Smooth muscle cell (in vitro differentiated cells): Measurements from ENCODE around the gene ADGRG2. TPM values are rescaled to one million over a fixed set of nuclear protein-coding genes. Genes with fewer than 3 reads are reported as not detected.
"Not testable (repeated sequence)": the region's sequence is repeated elsewhere in the genome, so short reads cannot be mapped to it uniquely, and the experiment has no call there.

Experiments
- DNase-seq: peaks from one replicate; lab custom pipeline; 2025; ENCODE audit not compliant: unreplicated experiment; lab: John Stamatoyannopoulos, UW
- H2AFZ ChIP-seq: fragments of 200-600 bp; sonication (generic); 2 replicates; pipeline ENCODE4 v1.6.0; 2016; ENCODE audit warnings: antibody characterized with exemption, low read depth, mild to moderate bottlenecking
- H3F3A ChIP-seq: fragments of 200-600 bp; sonication (generic); 2 replicates; pipeline ENCODE4 v1.6.0; 2017; ENCODE audit warnings: antibody characterized with exemption, low read depth
- H3K27ac ChIP-seq: fragments of 200-600 bp; sonication (generic); 2 replicates; pipeline ENCODE4 v1.5.1; 2016; ENCODE audit warnings: low read depth, mild to moderate bottlenecking
- H3K27me3 ChIP-seq: fragments of 200-600 bp; sonication (generic); 2 replicates; pipeline ENCODE4 v1.6.1; 2016; ENCODE audit warnings: low read depth, mild to moderate bottlenecking
- H3K36me3 ChIP-seq: fragments of 200-600 bp; sonication (generic); 2 replicates; pipeline ENCODE4 v1.5.1; 2016; ENCODE audit warnings: low read depth
- H3K4me1 ChIP-seq: fragments of 200-600 bp; sonication (generic); 2 replicates; pipeline ENCODE4 v1.5.1; 2016; ENCODE audit warnings: low read depth
- H3K4me2 ChIP-seq: fragments of 200-600 bp; sonication (generic); 2 replicates; pipeline ENCODE4 v1.6.0; 2016; ENCODE audit warnings: mild to moderate bottlenecking
- H3K4me3 ChIP-seq: fragments of 200-600 bp; sonication (generic); 2 replicates; pipeline ENCODE4 v1.5.1; 2016; ENCODE audit warnings: mild to moderate bottlenecking
- H3K79me2 ChIP-seq: fragments of 200-600 bp; sonication (generic); 2 replicates; pipeline ENCODE4 v1.6.0; 2016; ENCODE audit warnings: low read depth, mild to moderate bottlenecking
- H3K9ac ChIP-seq: fragments of 200-600 bp; sonication (generic); 2 replicates; pipeline ENCODE4 v1.6.0; 2016; ENCODE audit warnings: low read depth
- H3K9me3 ChIP-seq: fragments of 200-600 bp; sonication (generic); replicated peaks from 2 replicates; pipeline ENCODE4 v1.5.1; 2016; ENCODE audit warnings: low read depth
- H4K20me1 ChIP-seq: fragments of 200-600 bp; sonication (generic); 2 replicates; pipeline ENCODE4 v1.6.0; 2016; ENCODE audit warnings: low read depth
- WGBS: methylation state at CpG from one replicate; pipeline ENCODE4 v1.1.7; 2016; ENCODE audit warnings: low lambda C conversion rate; 5-methylcytosine and 5-hydroxymethylcytosine counted together
- polyA plus RNA-seq: library from polyadenylated mRNA; unstranded; fragments of >200 nt; fragmentation: Nextera tagmentation; extraction: Ambion mirVana; gene quantifications from 2 replicates; pipeline ENCODE4 v1.2.1, GENCODE V29; 2016
- total RNA-seq: library from RNA; depleted of rRNA; stranded (reverse); fragments of >200 nt; gene quantifications from 2 replicates; pipeline ENCODE4 v1.2.3, GENCODE V29; 2014
- TF ChIP-seq, protein P1 (sequence below): fragments of 200-600 bp; sonication (generic); IDR thresholded peaks from 2 replicates; pipeline ENCODE4 v1.5.1; 2017; ENCODE audit warnings: borderline replicate concordance, mild to moderate bottlenecking, antibody characterized with exemption; ENCODE audit not compliant: insufficient read depth, poor library complexity, severe bottlenecking

The ADGRG2 gene
- total and polyA plus RNA-seq, 2 experiments from 2014 or later: 0.09 TPM; not detected in 1

DNA sequence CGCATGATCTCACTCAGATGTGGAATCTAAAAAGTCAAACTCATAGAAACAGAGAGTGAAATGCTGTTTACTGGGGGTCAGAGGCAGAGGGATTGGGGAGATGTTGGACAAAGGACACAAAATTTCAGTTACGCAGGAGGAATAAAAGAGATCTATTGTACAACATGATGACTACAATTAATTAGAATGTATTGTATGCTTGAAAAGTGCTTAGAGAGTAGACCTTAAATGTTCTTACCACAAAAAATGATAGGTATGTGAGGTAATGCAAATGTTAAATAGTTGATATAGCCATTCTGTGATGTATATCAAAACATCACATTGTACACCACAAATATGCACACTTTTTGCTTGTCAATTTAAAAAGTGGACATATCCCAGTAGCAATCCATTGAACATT is 102.3 kb downstream of the ADGRG2 start:
- no peaks in the 10 kb centered on the region for H3K9me3 ChIP-seq
- H2AFZ ChIP-seq: no peak overlapping the region
- no peak overlapping the region for H3K27ac ChIP-seq
- no peak overlapping the region for H3K4me3 ChIP-seq
- no peaks in the 10 kb centered on the region for H3K27me3 ChIP-seq
- no peaks in the 10 kb centered on the region for H3K4me1 ChIP-seq
- TF ChIP-seq, protein P1, sequence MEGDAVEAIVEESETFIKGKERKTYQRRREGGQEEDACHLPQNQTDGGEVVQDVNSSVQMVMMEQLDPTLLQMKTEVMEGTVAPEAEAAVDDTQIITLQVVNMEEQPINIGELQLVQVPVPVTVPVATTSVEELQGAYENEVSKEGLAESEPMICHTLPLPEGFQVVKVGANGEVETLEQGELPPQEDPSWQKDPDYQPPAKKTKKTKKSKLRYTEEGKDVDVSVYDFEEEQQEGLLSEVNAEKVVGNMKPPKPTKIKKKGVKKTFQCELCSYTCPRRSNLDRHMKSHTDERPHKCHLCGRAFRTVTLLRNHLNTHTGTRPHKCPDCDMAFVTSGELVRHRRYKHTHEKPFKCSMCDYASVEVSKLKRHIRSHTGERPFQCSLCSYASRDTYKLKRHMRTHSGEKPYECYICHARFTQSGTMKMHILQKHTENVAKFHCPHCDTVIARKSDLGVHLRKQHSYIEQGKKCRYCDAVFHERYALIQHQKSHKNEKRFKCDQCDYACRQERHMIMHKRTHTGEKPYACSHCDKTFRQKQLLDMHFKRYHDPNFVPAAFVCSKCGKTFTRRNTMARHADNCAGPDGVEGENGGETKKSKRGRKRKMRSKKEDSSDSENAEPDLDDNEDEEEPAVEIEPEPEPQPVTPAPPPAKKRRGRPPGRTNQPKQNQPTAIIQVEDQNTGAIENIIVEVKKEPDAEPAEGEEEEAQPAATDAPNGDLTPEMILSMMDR: no peak
- H3K79me2 ChIP-seq: no peaks in the 10 kb centered on the region
- DNase-seq: no peak
- H4K20me1 ChIP-seq: no peaks in the 10 kb centered on the region
- H3K9ac ChIP-seq: no peak overlapping the region
- H3K4me2 ChIP-seq: no peak overlapping the region
- WGBS: 91% methylated on average over 2 of the region's 2 CpGs
- H3F3A ChIP-seq: no peaks in the 10 kb centered on the region
- no peaks in the 10 kb centered on the region for H3K36me3 ChIP-seq

GRCh38 chrX:19017271-19017670 is 105.0 kb downstream of the ADGRG2 start:
- 65% methylated on average over 3 of the region's 3 CpGs for WGBS
- Histone ChIP-seq H3K27me3 (no peaks in the 10 kb centered on the region), H3K9me3 (no peaks in the 10 kb centered on the region), H3F3A (no peaks in the 10 kb centered on the region), H3K4me1 (no peaks in the 10 kb centered on the region), H3K36me3 (no peaks in the 10 kb centered on the region), H3K79me2 (no peaks in the 10 kb centered on the region), H3K4me3 (no peak overlapping the region), H4K20me1 (no peaks in the 10 kb centered on the region), H3K4me2 (no peak overlapping the region), H2AFZ (no peak overlapping the region), H3K9ac (no peak overlapping the region), H3K27ac (no peak overlapping the region)
- TF ChIP-seq, protein P1: peak; percentile 27
- DNase-seq: no peak

GRCh38 chrX:19016614-19017013 is 105.7 kb downstream of the ADGRG2 start:
- not testable (repeated sequence) for H4K20me1 ChIP-seq, H3K36me3 ChIP-seq, H3K9ac ChIP-seq, H3K79me2 ChIP-seq, H3K4me3 ChIP-seq, H3K4me2 ChIP-seq, H3K27me3 ChIP-seq, H3K4me1 ChIP-seq, H3F3A ChIP-seq, H3K27ac ChIP-seq, H3K9me3 ChIP-seq, DNase-seq, H2AFZ ChIP-seq
- WGBS: 92% methylated on average over 8 of the region's 8 CpGs

GRCh38 chrX:19007868-19008267 is 114.4 kb downstream of the ADGRG2 start:
- Histone ChIP-seq H3F3A (no peaks in the 10 kb centered on the region), H3K4me3 (no peak overlapping the region), H2AFZ (no peak overlapping the region), H4K20me1 (no peaks in the 10 kb centered on the region), H3K9ac (no peak overlapping the region), H3K9me3 (no peaks in the 10 kb centered on the region), H3K27me3 (no peaks in the 10 kb centered on the region), H3K27ac (no peak overlapping the region), H3K4me1 (no peaks in the 10 kb centered on the region), H3K36me3 (no peaks in the 10 kb centered on the region), H3K79me2 (no peaks in the 10 kb centered on the region), H3K4me2 (no peak overlapping the region)
- TF ChIP-seq, protein P1: no peak
- no peak for DNase-seq
- 82% methylated on average over 4 of the region's 4 CpGs for whole genome bisulfite sequencing
